MM.1S (cell line): ENCODE measurements around the gene PASK.

Experiments
- DNase-seq: peaks from one replicate; pipeline ENCODE4 v3.0.0-alpha.2; 2015
- H2AFZ ChIP-seq: fragments of 300-600 bp; sonication (generic); 2 replicates; pipeline ENCODE4 v1.6.0; 2016; ENCODE audit warnings: antibody characterized with exemption, low read length
- H3F3A ChIP-seq: fragments of 300-600 bp; sonication (generic); 2 replicates; pipeline ENCODE4 v1.6.1; 2016; ENCODE audit warnings: mild to moderate bottlenecking, antibody characterized with exemption, low read length, moderate library complexity, mixed read lengths; ENCODE audit not compliant: insufficient read depth
- H3K27ac ChIP-seq: fragments of 300-600 bp; sonication (generic); 2 replicates; pipeline ENCODE4 v1.5.1; 2016; ENCODE audit warnings: mild to moderate bottlenecking, low read length
- H3K27me3 ChIP-seq: fragments of 300-600 bp; sonication (generic); replicated peaks from 2 replicates; pipeline ENCODE4 v1.6.0; 2016; ENCODE audit warnings: low read length; ENCODE audit not compliant: insufficient read depth
- H3K36me3 ChIP-seq: fragments of 300-600 bp; sonication (generic); replicated peaks from 2 replicates; pipeline ENCODE4 v1.6.1; 2016; ENCODE audit warnings: mild to moderate bottlenecking, low read length, mixed read lengths; ENCODE audit not compliant: insufficient read depth
- H3K4me1 ChIP-seq: fragments of 300-600 bp; sonication (generic); 2 replicates; pipeline ENCODE4 v1.6.1; 2016; ENCODE audit warnings: low read length, mixed read lengths
- H3K4me2 ChIP-seq: fragments of 300-600 bp; sonication (generic); 2 replicates; pipeline ENCODE4 v1.6.0; 2016; ENCODE audit warnings: low read depth, low read length
- H3K4me3 ChIP-seq: fragments of 300-600 bp; sonication (generic); 2 replicates; pipeline ENCODE4 v1.5.1; 2016; ENCODE audit warnings: low read length, mixed read lengths
- H3K79me2 ChIP-seq: fragments of 300-600 bp; sonication (generic); 2 replicates; pipeline ENCODE4 v1.6.1; 2016; ENCODE audit warnings: mixed run types, low read length, mixed read lengths
- H3K9ac ChIP-seq: fragments of 300-600 bp; sonication (generic); 2 replicates; pipeline ENCODE4 v1.6.1; 2016; ENCODE audit warnings: low read length, mixed read lengths
- H3K9me2 ChIP-seq: fragments of 300-600 bp; sonication (generic); replicated peaks from 2 replicates; pipeline ENCODE4 v1.6.1; 2016; ENCODE audit warnings: mild to moderate bottlenecking, low read length, mixed read lengths; ENCODE audit not compliant: insufficient read depth
- H3K9me3 ChIP-seq: fragments of 300-600 bp; sonication (generic); replicated peaks from 2 replicates; pipeline ENCODE4 v1.6.1; 2016; ENCODE audit warnings: mild to moderate bottlenecking, low read length, mixed read lengths; ENCODE audit not compliant: insufficient read depth
- H4K20me1 ChIP-seq: fragments of 300-600 bp; sonication (generic); 2 replicates; pipeline ENCODE4 v1.6.1; 2016; ENCODE audit warnings: mild to moderate bottlenecking, low read length, moderate library complexity, mixed read lengths; ENCODE audit not compliant: insufficient read depth
- EZH2 ChIP-seq: fragments of 300-600 bp; sonication (generic); optimal IDR thresholded peaks from 2 replicates; pipeline ENCODE3; 2017; ENCODE audit warnings: low read depth, mild to moderate bottlenecking, antibody characterized with exemption, low read length, mixed read lengths
- EZH2phosphoT487 ChIP-seq: fragments of 300-600 bp; sonication (generic); IDR thresholded peaks from 2 replicates; pipeline ENCODE4 v1.6.1; 2018; ENCODE audit warnings: antibody characterized with exemption, low read length
- TF ChIP-seq, protein P1 (sequence below): fragments of 300-600 bp; sonication (generic); IDR thresholded peaks from 2 replicates; pipeline ENCODE4 v1.5.1; 2016; ENCODE audit warnings: antibody characterized with exemption, low read length, mixed read lengths

The PASK gene

DNA sequence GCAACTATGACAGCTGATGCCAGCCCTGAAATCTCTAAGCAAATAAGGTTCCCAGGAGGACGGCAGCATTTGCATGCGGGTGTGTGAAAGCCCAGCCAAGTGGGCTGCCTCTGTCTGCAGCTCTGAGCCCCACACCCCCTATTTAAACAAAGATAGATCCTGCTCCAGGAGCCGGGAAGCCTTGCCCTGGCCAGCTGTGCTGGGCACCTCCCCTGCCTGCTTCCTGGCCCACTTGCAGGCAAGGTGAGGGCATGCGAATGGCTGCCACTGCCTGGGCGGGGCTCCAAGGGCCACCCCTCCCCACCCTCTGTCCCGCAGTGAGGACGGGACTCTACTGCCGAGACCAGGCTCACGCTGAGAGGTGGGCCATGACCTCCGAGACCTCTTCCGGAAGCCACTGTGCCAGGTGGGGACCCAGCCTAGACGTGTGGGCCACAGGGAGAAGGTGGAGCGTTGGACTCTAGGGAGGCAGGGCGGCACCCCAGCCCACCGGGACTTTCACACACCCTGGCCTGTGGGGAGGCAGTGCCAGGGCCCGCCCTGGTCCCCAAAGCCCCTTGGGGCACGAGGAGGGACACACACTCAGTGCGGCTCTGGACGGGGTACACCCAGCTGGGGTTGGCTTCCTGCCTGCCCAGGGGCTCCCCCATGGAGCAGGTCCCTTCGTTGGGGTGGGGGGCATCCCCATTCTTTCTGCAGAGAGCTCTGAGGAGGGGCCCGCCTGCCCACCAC, 39.3 kb upstream of the PASK start, which contains the start of gene ANO7:
Gene ANO7, plus strand, starts transcription at position 317 of the 732 bp plus-strand sequence. CDS start 1,387 bp downstream, outside the sequence.
- Histone ChIP-seq H3F3A (no peaks in the 10 kb centered on the region), H4K20me1 (no peaks in the 10 kb centered on the region), H3K4me2 (no peak within 1 kb of the TSS), H3K27ac (no peak within 1 kb of the TSS), H3K9ac (no peak within 1 kb of the TSS), H3K9me3 (no peaks in the 10 kb centered on the region), H2AFZ (no peak within 1 kb of the TSS), H3K79me2 (no peaks in the 10 kb centered on the region), H3K9me2 (no peaks in the 10 kb centered on the region), H3K4me3 (no peak within 1 kb of the TSS), H3K36me3 (no peaks in the 10 kb centered on the region), H3K27me3 (no peaks in the 10 kb centered on the region; the same call in 1 of the 2 replicates), H3K4me1 (no peaks in the 10 kb centered on the region)
- DNase-seq, result no peak
- TF ChIP-seq EZH2phosphoT487, result no peak
- TF ChIP-seq, protein P1, sequence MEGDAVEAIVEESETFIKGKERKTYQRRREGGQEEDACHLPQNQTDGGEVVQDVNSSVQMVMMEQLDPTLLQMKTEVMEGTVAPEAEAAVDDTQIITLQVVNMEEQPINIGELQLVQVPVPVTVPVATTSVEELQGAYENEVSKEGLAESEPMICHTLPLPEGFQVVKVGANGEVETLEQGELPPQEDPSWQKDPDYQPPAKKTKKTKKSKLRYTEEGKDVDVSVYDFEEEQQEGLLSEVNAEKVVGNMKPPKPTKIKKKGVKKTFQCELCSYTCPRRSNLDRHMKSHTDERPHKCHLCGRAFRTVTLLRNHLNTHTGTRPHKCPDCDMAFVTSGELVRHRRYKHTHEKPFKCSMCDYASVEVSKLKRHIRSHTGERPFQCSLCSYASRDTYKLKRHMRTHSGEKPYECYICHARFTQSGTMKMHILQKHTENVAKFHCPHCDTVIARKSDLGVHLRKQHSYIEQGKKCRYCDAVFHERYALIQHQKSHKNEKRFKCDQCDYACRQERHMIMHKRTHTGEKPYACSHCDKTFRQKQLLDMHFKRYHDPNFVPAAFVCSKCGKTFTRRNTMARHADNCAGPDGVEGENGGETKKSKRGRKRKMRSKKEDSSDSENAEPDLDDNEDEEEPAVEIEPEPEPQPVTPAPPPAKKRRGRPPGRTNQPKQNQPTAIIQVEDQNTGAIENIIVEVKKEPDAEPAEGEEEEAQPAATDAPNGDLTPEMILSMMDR, result no peak
- TF ChIP-seq EZH2, result no peak

DNA sequence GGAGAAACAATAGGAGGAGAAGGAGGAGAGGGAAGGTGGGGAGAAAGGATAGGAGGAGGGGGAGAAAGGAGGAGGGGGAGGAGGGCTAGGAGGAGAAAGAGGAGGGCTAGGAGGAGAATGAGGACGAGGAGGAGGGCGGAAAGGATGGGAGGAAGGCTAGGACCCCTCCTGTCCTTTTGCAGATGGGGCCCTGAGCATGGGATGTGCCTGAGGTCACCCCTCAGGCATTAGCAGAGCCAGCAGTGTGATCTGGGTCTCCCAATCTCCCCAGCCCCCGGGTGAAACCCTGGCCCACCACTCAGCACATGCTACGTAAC, 38.6 kb upstream of the PASK start:
- no peak for DNase-seq
- H2AFZ ChIP-seq, result no peak overlapping the region

DNA sequence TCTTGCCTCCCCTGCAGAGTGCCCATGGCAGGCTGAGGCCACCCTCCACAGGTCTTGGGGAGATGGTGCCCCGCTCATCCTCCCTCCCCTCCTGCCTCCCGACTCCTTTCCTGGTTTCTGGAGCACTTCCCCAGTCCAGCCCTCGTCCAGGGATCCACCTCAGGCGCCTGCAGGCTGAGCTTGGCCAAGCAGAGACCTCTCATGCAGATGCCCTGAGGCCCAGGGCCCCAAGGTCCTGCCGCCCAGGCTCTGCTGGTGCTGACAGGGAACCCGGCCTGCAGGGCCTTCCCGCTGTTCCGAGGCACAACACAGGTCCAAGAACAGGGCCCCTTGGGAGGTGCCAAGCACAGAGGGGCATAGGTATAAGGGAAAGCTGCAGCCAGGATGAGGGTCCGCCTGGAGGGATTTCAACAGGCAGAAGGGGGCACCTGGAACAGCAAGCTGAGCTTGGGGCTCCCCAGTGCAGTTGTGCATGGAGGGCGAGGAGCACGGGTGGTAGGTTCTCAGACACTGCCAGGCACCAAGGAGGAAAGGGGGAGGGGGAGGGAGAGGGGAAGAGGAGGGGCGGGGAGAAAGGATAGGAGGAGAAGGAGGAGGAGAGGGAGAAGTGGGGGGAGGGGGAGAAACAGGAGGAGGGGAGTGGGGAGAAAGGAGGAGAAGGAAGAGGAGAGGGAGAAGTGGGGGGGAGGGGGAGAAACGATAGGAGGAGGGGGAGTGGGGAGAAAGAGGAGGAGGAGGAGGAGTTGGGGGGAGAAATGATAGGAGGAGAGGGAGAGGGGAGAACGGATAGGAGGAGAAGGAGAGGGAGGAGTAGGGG, 38.0 kb upstream of the PASK start:
- Histone ChIP-seq H3K9me3 (no peaks in the 10 kb centered on the region), H3K79me2 (no peaks in the 10 kb centered on the region), H3K4me1 (no peaks in the 10 kb centered on the region), H3K9ac (no peak overlapping the region), H3K9me2 (no peaks in the 10 kb centered on the region), H4K20me1 (no peaks in the 10 kb centered on the region), H3K27me3 (no peaks in the 10 kb centered on the region; the same call in 1 of the 2 replicates), H2AFZ (no peak overlapping the region), H3K4me2 (no peak overlapping the region), H3K4me3 (no peak overlapping the region), H3K27ac (no peak overlapping the region), H3F3A (no peaks in the 10 kb centered on the region), H3K36me3 (no peaks in the 10 kb centered on the region)
- TF ChIP-seq EZH2, result no peak
- TF ChIP-seq EZH2phosphoT487, result no peak
- TF ChIP-seq, protein P1, result no peak
- no peak for DNase-seq

More for the DNA sequence above, 38.6 kb upstream of the PASK start:
- H3K27ac ChIP-seq, result no peak overlapping the region
- TF ChIP-seq EZH2phosphoT487, result no peak
- TF ChIP-seq EZH2, result no peak
- TF ChIP-seq, protein P1, result no peak
- H3K9me2 ChIP-seq, result no peaks in the 10 kb centered on the region
- no peaks in the 10 kb centered on the region for H3K4me1 ChIP-seq
- H3K79me2 ChIP-seq, result no peaks in the 10 kb centered on the region
- no peaks in the 10 kb centered on the region for H4K20me1 ChIP-seq
- H3K9me3 ChIP-seq, result no peaks in the 10 kb centered on the region
- no peaks in the 10 kb centered on the region for H3K36me3 ChIP-seq
- no peak overlapping the region for H3K4me2 ChIP-seq
- no peak overlapping the region for H3K4me3 ChIP-seq
- H3K9ac ChIP-seq, result no peak overlapping the region
- no peaks in the 10 kb centered on the region for H3F3A ChIP-seq
- no peaks in the 10 kb centered on the region; the same call in 1 of the 2 replicates for H3K27me3 ChIP-seq
